Gastrocnemius medialis (tissue), 4 donors: ENCODE results near the gene MUC5B. TPM values are rescaled to one million over a fixed set of nuclear protein-coding genes. Genes with fewer than 3 reads are reported as not detected.

ENCODE experiments used
- ATAC-seq, 2 donors: fragments of 150-250 bp; one replicate each; pipeline ENCODE4 v1.9.1; 2016
- DNase-seq, 2 donors: peaks; one replicate each; pipeline ENCODE4 v3.0.0-alpha.2; 2019
- H3K27ac ChIP-seq, 4 donors: fragments of 200-600 bp; sonication (generic); 1 replicate in 1 of 4; 2 replicates in 3 of 4; pipeline ENCODE4 v1.5.1; 2016 to 2018; ENCODE audit warnings: mild to moderate bottlenecking in 2 of 4, moderate library complexity in 1 of 4
- H3K27me3 ChIP-seq, 3 donors: fragments of 200-600 bp; sonication (generic) in 2 of 3; 1 replicate in 1 of 3; 2 replicates in 2 of 3; pipeline versions ENCODE4 v1.5.1 to v1.6.0; 2016 to 2019; ENCODE audit warnings: mild to moderate bottlenecking in 1 of 3, moderate library complexity in 1 of 3
- H3K36me3 ChIP-seq, 2 donors: fragments of 200-600 bp; sonication (generic) in 1 of 2; one replicate each; pipeline ENCODE4 v1.5.1; 2017 to 2018
- H3K4me1 ChIP-seq, 2 donors: fragments of 200-600 bp; sonication (generic) in 1 of 2; one replicate each; pipeline ENCODE4 v1.5.1; 2016 to 2017; ENCODE audit warnings: mild to moderate bottlenecking in 2 of 2
- H3K4me3 ChIP-seq, 4 donors: fragments of 200-600 bp; sonication (generic) in 3 of 4; 1 replicate in 1 of 4; 2 replicates in 3 of 4; pipeline ENCODE4 v1.5.1; 2016 to 2019; ENCODE audit warnings: mild to moderate bottlenecking in 2 of 4
- H3K9me3 ChIP-seq, 3 donors: fragments of 200-600 bp; sonication (generic) in 2 of 3; 1 replicate in 1 of 3; 2 replicates in 2 of 3; pipeline ENCODE4 v1.5.1; 2016 to 2019
- CTCF ChIP-seq, 5 experiments: fragments of 450-650 bp in 3 of 5; fragments of 200-600 bp in 2 of 5; sonication (generic) in 2 of 5; IDR thresholded peaks in 4 of 5; conservative IDR thresholded peaks in 1 of 5; 1 replicate in 4 of 5; 2 replicates in 1 of 5; pipeline ENCODE4 v1.5.1; 2016 to 2019; ENCODE audit warnings: antibody characterized with exemption in 5 of 5, mild to moderate bottlenecking in 3 of 5, moderate library complexity in 3 of 5
- POLR2A ChIP-seq, 2 donors: fragments of 450-650 bp; IDR thresholded peaks; one replicate each; pipeline ENCODE4 v1.6.1; 2017; ENCODE audit warnings: antibody characterized with exemption in 2 of 2, mild to moderate bottlenecking in 2 of 2, moderate library complexity in 2 of 2
- in situ Hi-C, 4 donors: fragments of 200-750 bp; cut with MboI; loops; one replicate each; pipeline versions ENCODE4 v1.15.0 to v1.8.0; 2017; ENCODE audit warnings: low sequenced_read_pairs in 4 of 4
- intact Hi-C: fragments of 100-400 bp; cut with DNase I; formaldehyde crosslinking; loops from one replicate; pipeline ENCODE4 v1.15.1; 2023; ENCODE audit warnings: low total_unique reads
- total RNA-seq, 4 donors: library from RNA; depleted of rRNA; stranded (reverse); fragments of >200 nt; gene quantifications; one replicate each; pipeline versions ENCODE4 v1.1.0 to v1.2.3, GENCODE V29; 2016

Gene MUC5B
- total RNA-seq, 4 donors from 2014 or later: 0.17 TPM; not detected in 3

DNA sequence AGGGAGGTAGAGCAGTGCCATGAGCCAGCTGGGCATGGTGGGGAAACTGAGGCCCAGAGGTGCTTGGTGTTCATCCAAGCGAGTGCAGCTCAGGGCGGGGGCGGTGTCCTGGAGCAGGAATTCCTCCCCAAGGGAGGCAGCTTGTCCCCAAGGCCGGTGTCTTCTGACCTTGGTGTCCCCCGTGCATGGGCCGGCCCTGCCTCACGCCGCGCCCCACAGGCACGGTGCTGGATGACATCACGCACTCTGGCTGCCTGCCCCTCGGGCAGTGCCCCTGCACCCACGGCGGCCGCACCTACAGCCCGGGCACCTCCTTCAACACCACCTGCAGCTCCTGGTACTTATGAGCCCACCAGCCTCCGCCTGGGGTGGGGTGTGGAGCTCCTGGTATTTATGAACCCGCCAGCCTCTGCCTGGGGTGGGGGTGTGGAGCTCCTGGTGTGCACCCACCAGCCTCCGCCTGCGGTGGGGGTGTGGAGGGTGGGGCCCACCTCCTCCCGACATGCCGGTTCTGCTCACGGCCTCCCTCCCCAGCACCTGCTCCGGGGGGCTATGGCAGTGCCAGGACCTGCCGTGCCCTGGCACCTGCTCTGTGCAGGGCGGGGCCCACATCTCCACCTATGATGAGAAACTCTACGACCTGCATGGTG lies 6.7 kb downstream of the MUC5B start:
- Histone ChIP-seq H3K9me3 (no peaks in the 10 kb centered on the region), H3K4me1 (no peaks in the 10 kb centered on the region), H3K36me3 (no peaks in the 10 kb centered on the region), H3K27me3 (peaks cover 3 to 24% (median 20%) of the 10 kb centered on the region in 3 donors), H3K4me3 (no peak overlapping the region), H3K27ac (no peak overlapping the region)
- intact Hi-C loops: no loop called here
- in situ Hi-C loops: no loop called here
- TF ChIP-seq CTCF (IDR thresholded peaks at IDR 0.05 in 4 of 5, conservative IDR thresholded peaks at IDR 0.05 in 1 of 5) (no peak), POLR2A (IDR thresholded peaks at IDR 0.05) (no peak)
- ATAC-seq (no peak), DNase-seq (no peak)

- no peaks in the 10 kb centered on the region for H3K36me3 ChIP-seq
These were observed 7.2 kb downstream of the MUC5B start for GRCh38 chr11:1230121-1230455.

DNA sequence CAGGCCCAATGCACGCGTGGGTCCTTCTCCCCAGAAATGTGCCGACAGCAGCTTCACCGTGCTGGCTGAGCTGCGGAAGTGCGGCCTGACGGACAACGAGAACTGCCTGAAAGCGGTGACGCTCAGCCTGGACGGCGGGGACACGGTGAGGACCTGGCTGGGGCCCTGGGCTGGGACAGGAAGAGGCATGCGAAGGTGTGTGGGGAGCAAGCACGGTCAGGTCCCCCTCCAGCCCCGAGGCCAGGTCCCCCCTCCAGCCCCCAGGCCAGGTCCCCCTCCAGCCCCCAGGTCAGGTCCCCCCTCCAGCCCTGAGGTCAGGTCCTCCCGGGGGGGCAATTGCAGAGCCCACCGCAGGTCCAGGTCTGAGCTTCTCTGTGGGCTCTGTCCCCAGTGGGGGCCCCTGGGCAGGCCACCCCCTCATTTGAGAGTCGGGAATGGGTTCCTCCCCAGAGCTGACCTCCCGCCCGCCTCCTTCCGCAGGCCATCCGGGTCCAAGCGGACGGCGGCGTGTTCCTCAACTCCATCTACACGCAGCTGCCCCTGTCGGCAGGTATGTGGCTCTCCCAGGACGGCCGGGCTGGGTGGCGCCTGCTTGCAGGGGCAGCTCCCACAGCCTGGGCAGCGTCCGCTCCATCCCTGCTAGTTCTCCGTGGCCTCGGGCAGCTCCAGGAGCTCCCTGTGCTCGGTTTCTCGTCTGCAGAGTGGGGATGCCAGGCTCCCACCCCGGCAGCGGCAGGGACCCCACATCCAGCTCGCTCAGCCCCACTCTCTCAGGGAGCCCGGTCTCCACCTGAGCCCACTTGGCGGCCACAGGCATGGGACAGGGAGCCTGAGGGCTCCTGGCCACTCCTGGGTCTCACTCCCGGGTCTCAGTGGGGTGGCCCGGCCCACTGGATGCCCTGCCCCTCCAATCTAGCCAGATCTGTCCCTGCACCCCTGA lies 7.9 kb downstream of the MUC5B start:
- intact Hi-C loops: no loop called here
- Histone ChIP-seq H3K27me3 (peaks cover 3 to 24% (median 14%) of the 10 kb centered on the region in 3 donors), H3K9me3 (no peaks in the 10 kb centered on the region), H3K4me3 (no peak overlapping the region), H3K27ac (no peak overlapping the region), H3K36me3 (no peaks in the 10 kb centered on the region), H3K4me1 (no peaks in the 10 kb centered on the region)
- DNase-seq (no peak), ATAC-seq (no peak)
- in situ Hi-C loops: no loop called here
- TF ChIP-seq CTCF (IDR thresholded peaks at IDR 0.05 in 4 of 5, conservative IDR thresholded peaks at IDR 0.05 in 1 of 5) (no peak), POLR2A (IDR thresholded peaks at IDR 0.05) (no peak)

More at GRCh38 chr11:1230121-1230455, 7.2 kb downstream of the MUC5B start:
- TF ChIP-seq POLR2A (IDR thresholded peaks at IDR 0.05) (no peak), CTCF (IDR thresholded peaks at IDR 0.05 in 4 of 5, conservative IDR thresholded peaks at IDR 0.05 in 1 of 5) (no peak)
- H3K4me3 ChIP-seq: no peak overlapping the region
- DNase-seq (no peak), ATAC-seq (no peak)
- no peaks in the 10 kb centered on the region for H3K4me1 ChIP-seq
- intact Hi-C loops (no loop called here), in situ Hi-C loops (no loop called here)
- H3K27ac ChIP-seq: no peak overlapping the region
- H3K27me3 ChIP-seq: peaks cover 3 to 24% (median 18%) of the 10 kb centered on the region in 3 donors
- H3K9me3 ChIP-seq: no peaks in the 10 kb centered on the region

- ATAC-seq (no peak), DNase-seq (no peak)
- Histone ChIP-seq H3K4me1 (no peaks in the 10 kb centered on the region), H3K9me3 (no peaks in the 10 kb centered on the region), H3K4me3 (no peak overlapping the region), H3K27me3 (peaks cover 3 to 24% (median 8%) of the 10 kb centered on the region in 3 donors), H3K27ac (no peak overlapping the region), H3K36me3 (no peaks in the 10 kb centered on the region)
- intact Hi-C loops (no loop called here), in situ Hi-C loops (no loop called here)
- TF ChIP-seq CTCF (IDR thresholded peaks at IDR 0.05 in 4 of 5, conservative IDR thresholded peaks at IDR 0.05 in 1 of 5) (no peak), POLR2A (IDR thresholded peaks at IDR 0.05) (no peak)
These were observed 8.6 kb downstream of the MUC5B start for GRCh38 chr11:1231396-1232020.
